GM12872 (cell line): ENCODE data around the gene NDUFV3.

Source experiments
- TF ChIP-seq, protein P1 (sequence below): IDR thresholded peaks from 3 replicates; pipeline ENCODE4 v1.5.1; 2011; ENCODE audit warnings: low read depth, mild to moderate bottlenecking, low read length, moderate library complexity; ENCODE audit not compliant: insufficient read depth

Gene NDUFV3

GRCh38 chr21:42892582-42892930 lies 553 bp upstream of the NDUFV3 start:
- TF ChIP-seq, protein P1, sequence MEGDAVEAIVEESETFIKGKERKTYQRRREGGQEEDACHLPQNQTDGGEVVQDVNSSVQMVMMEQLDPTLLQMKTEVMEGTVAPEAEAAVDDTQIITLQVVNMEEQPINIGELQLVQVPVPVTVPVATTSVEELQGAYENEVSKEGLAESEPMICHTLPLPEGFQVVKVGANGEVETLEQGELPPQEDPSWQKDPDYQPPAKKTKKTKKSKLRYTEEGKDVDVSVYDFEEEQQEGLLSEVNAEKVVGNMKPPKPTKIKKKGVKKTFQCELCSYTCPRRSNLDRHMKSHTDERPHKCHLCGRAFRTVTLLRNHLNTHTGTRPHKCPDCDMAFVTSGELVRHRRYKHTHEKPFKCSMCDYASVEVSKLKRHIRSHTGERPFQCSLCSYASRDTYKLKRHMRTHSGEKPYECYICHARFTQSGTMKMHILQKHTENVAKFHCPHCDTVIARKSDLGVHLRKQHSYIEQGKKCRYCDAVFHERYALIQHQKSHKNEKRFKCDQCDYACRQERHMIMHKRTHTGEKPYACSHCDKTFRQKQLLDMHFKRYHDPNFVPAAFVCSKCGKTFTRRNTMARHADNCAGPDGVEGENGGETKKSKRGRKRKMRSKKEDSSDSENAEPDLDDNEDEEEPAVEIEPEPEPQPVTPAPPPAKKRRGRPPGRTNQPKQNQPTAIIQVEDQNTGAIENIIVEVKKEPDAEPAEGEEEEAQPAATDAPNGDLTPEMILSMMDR: no peak

GRCh38 chr21:42900446-42900845 lies 7.3 kb downstream of the NDUFV3 start:
- TF ChIP-seq, protein P1: no peak

DNA sequence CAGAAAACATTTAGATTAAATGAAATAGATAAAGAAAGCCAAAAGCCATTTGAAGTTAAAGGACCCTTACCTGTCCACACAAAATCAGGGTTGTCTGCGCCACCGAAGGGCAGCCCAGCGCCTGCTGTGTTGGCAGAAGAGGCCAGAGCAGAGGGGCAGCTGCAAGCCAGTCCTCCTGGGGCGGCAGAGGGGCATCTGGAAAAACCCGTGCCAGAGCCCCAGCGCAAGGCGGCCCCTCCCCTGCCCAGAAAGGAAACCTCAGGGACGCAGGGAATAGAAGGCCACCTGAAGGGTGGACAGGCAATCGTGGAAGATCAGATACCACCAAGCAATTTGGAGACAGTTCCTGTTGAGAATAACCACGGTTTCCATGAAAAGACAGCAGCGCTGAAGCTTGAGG lies 10.7 kb downstream of the NDUFV3 start:
- TF ChIP-seq, protein P1: no peak

DNA sequence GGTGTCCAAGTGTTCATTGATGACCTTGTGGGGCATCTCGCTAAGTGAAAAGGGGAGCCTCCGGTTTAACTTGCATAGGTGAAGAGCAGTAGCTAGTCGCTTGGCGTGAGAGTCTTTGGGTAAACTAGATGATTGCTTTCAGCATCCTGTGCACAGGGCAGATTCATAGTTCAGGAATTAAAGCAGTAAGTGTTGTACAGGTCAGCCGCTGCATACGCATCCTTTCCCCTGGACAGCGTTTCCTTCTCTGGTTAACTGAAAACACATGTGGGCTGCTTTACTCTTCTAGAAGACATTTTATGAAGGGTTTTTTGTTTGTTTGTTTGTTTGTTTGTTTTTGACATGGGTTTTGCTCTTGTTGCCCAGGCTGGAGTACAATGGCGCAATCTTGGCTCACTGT lies 12.1 kb downstream of the NDUFV3 start:
- TF ChIP-seq, protein P1: no peak

GRCh38 chr21:42906233-42906632 lies 13.1 kb downstream of the NDUFV3 start:
- TF ChIP-seq, protein P1: no peak

DNA sequence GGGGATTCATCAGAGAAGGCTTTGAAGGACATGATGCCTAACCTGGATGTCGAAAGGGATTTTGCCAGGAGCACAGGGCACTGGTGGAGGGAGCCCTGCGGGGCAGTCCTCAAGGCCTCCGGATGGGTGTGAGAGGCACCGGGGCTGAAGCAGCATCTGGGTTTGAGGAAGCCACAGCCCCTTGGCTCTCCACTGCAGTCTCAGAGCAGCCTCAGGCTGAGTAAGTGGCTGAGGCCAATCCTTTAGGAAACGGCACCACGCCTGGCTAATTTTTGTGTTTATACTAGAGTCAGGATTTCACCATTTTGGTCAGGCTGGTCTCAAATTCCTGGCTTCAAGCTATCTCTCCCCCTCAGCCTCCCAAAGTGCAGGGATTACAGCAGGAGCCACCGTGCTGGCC lies 20.4 kb downstream of the NDUFV3 start:
- TF ChIP-seq, protein P1: no peak

DNA sequence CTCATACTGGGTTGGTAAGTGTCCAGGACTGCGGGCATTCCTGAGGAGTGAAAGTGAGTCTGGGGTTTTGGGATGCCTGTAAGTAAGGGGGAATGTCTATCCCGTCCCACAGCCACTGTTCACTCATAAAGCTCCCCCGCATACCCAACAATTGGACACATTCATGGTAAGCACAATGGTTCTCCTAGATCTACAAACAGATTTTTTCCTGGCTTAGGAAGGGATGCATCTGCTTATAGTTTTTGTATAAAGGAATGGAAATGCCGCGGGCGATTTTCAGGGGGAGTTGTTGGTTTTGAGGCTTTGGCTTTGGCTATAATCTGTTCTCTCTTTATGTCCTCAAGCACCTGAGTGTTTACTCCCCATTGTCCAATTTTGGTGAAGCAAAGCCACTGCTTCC lies 25.2 kb downstream of the NDUFV3 start:
- TF ChIP-seq, protein P1: no peak

- TF ChIP-seq, protein P1: no peak
Observed at GRCh38 chr21:42921927-42922326, 28.8 kb downstream of the NDUFV3 start.
